Fibroblast of lung (primary cell): ENCODE data around the gene SPOCK1. TPM values are rescaled to one million over a fixed set of nuclear protein-coding genes. Genes with fewer than 3 reads are reported as not detected.

Experiments used
- DNase-seq, 2 donors: peaks; one replicate each; pipeline versions ENCODE4 v3.0.0 to v3.0.0-alpha.2; 2010; ENCODE audit warnings: low read depth in 2 of 2
- H2AFZ ChIP-seq: 2 replicates; pipeline ENCODE4 v1.5.1; 2012; ENCODE audit warnings: low read length, control low read depth, inconsistent platforms
- H3K27ac ChIP-seq: 2 replicates; pipeline ENCODE4 v1.5.1; 2011; ENCODE audit warnings: low read length, control low read depth; ENCODE audit not compliant: insufficient read depth
- H3K27me3 ChIP-seq: 2 replicates; pipeline ENCODE4 v1.5.1; 2011; ENCODE audit warnings: mild to moderate bottlenecking, low read length; ENCODE audit not compliant: control insufficient read depth, insufficient read depth
- H3K36me3 ChIP-seq: 2 replicates; pipeline ENCODE4 v1.5.1; 2011; ENCODE audit warnings: low read length; ENCODE audit not compliant: control insufficient read depth, insufficient read depth
- H3K4me1 ChIP-seq: 2 replicates; pipeline ENCODE4 v1.5.1; 2011; ENCODE audit warnings: low read length; ENCODE audit not compliant: control insufficient read depth, insufficient read depth; ENCODE audit errors: extremely low read depth
- H3K4me2 ChIP-seq: 2 replicates; pipeline ENCODE4 v1.5.1; 2011; ENCODE audit warnings: low read length, control low read depth; ENCODE audit not compliant: insufficient read depth; ENCODE audit errors: extremely low read depth
- H3K4me3 ChIP-seq, 4 experiments: fragments of 200-600 bp in 1 of 4; sonication (generic) in 1 of 4; replicated peaks in 1 of 4; 2 replicates each; pipeline ENCODE4 v1.5.1; 2011 to 2016; ENCODE audit warnings: low read length in 4 of 4, low read depth in 3 of 4, mild to moderate bottlenecking in 3 of 4, control low read depth in 2 of 4, inconsistent platforms in 1 of 4, mixed read lengths in 1 of 4; ENCODE audit not compliant: insufficient read depth in 1 of 4; ENCODE audit errors: control extremely low read depth in 1 of 4
- H3K79me2 ChIP-seq: 2 replicates; pipeline ENCODE4 v1.5.1; 2012; ENCODE audit warnings: mild to moderate bottlenecking, low read length, inconsistent platforms; ENCODE audit not compliant: control insufficient read depth, insufficient read depth
- H3K9ac ChIP-seq: 2 replicates; pipeline ENCODE4 v1.5.1; 2011; ENCODE audit warnings: mild to moderate bottlenecking, low read length, control low read depth; ENCODE audit not compliant: insufficient read depth
- H3K9me3 ChIP-seq: 2 replicates; pipeline ENCODE4 v1.5.1; 2012; ENCODE audit warnings: low read depth, low read length; ENCODE audit not compliant: control insufficient read depth, insufficient read depth
- H4K20me1 ChIP-seq: 2 replicates; pipeline ENCODE4 v1.5.1; 2011; ENCODE audit warnings: low read length; ENCODE audit not compliant: control insufficient read depth, insufficient read depth; ENCODE audit errors: extremely low read depth
- EZH2 ChIP-seq: IDR thresholded peaks from 2 replicates; pipeline ENCODE4 v1.5.1; 2012; ENCODE audit warnings: low read length, control low read depth, mild to moderate bottlenecking; ENCODE audit errors: missing control alignments
- polyA plus RNA-seq, 2 donors: library from polyadenylated mRNA; depleted of rRNA in 1 of 2; stranded (reverse) in 1 of 2; unstranded in 1 of 2; fragments of >200 nt; gene quantifications; 2 replicates each; pipeline ENCODE4 v1.2.1, GENCODE V29; 2011 to 2012; ENCODE audit warnings: missing spikeins in 1 of 2
- total RNA-seq: library from RNA; depleted of rRNA; stranded (reverse); fragments of >200 nt; gene quantifications from 2 replicates; pipeline ENCODE4 v1.2.1, GENCODE V29; 2014
- TF ChIP-seq, protein P1 (sequence below), 2 donors: IDR thresholded peaks in 1 of 2; conservative IDR thresholded peaks in 1 of 2; 1 replicate in 1 of 2; 2 replicates in 1 of 2; pipeline ENCODE4 v1.5.1; 2011 to 2012; ENCODE audit warnings: low read length in 2 of 2, control low read depth in 1 of 2, inconsistent platforms in 1 of 2, low read depth in 1 of 2, mild to moderate bottlenecking in 1 of 2

Gene SPOCK1
- total and polyA plus RNA-seq, 2 donors (not counting 1 experiment from before 2014, with no cell fraction given), result 11.1 to 34.9 TPM

GRCh38 chr5:137185193-137185592 lies 313.9 kb downstream of the SPOCK1 start:
- no peak for TF ChIP-seq EZH2
- TF ChIP-seq, protein P1, sequence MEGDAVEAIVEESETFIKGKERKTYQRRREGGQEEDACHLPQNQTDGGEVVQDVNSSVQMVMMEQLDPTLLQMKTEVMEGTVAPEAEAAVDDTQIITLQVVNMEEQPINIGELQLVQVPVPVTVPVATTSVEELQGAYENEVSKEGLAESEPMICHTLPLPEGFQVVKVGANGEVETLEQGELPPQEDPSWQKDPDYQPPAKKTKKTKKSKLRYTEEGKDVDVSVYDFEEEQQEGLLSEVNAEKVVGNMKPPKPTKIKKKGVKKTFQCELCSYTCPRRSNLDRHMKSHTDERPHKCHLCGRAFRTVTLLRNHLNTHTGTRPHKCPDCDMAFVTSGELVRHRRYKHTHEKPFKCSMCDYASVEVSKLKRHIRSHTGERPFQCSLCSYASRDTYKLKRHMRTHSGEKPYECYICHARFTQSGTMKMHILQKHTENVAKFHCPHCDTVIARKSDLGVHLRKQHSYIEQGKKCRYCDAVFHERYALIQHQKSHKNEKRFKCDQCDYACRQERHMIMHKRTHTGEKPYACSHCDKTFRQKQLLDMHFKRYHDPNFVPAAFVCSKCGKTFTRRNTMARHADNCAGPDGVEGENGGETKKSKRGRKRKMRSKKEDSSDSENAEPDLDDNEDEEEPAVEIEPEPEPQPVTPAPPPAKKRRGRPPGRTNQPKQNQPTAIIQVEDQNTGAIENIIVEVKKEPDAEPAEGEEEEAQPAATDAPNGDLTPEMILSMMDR (conservative IDR thresholded peaks at IDR 0.05 in 1 of 2, IDR thresholded peaks at IDR 0.05 in 1 of 2; ENCODE audit: low read depth in 1 of 2, low read length in 2 of 2), result no peak
- no peak overlapping the region for H2AFZ ChIP-seq
- no peak overlapping the region for H3K9ac ChIP-seq
- H3K79me2 ChIP-seq, result no peaks in the 10 kb centered on the region
- H3K36me3 ChIP-seq, result no peaks in the 10 kb centered on the region
- no peaks in the 10 kb centered on the region for H3K9me3 ChIP-seq
- no peak overlapping the region for H3K4me3 ChIP-seq
- H3K4me1 ChIP-seq, result peaks cover 2% of the 10 kb centered on the region
- no peak overlapping the region for H3K27ac ChIP-seq
- no peaks in the 10 kb centered on the region for H3K27me3 ChIP-seq
- no peak for DNase-seq
- H4K20me1 ChIP-seq, result no peaks in the 10 kb centered on the region
- H3K4me2 ChIP-seq, result no peak overlapping the region

DNA sequence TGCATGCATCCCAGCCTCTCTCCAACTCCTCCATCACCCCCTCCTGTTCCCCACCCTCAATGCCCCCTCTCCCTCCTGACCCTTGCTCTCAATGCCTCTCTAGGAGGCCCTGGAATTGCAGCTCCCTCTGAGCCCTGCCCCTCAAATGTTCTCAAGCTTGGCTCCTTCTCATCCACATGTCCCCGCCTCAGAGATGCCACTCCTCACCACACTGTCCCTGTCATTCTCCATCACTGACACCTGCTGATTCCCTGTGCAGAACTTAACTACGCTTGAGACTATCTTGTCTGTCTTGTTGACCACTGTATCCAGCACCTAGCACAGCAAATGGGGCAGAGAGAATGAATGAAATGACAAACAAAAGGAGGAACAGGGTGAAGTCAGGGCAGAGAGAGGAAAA lies 314.4 kb downstream of the SPOCK1 start:
- H3K27ac ChIP-seq, result no peak overlapping the region
- no peak for DNase-seq

GRCh38 chr5:137182576-137182975 lies 316.6 kb downstream of the SPOCK1 start:
- no peak for DNase-seq
- no peaks in the 10 kb centered on the region for H3K9me3 ChIP-seq
- no peak overlapping the region for H3K4me3 ChIP-seq
- H2AFZ ChIP-seq, result no peak overlapping the region
- H3K9ac ChIP-seq, result no peak overlapping the region
- peaks cover 2% of the 10 kb centered on the region for H3K4me1 ChIP-seq
- H4K20me1 ChIP-seq, result no peaks in the 10 kb centered on the region
- H3K27ac ChIP-seq, result no peak overlapping the region
- no peaks in the 10 kb centered on the region for H3K36me3 ChIP-seq
- H3K27me3 ChIP-seq, result no peaks in the 10 kb centered on the region
- TF ChIP-seq EZH2, result no peak
- TF ChIP-seq, protein P1 (conservative IDR thresholded peaks at IDR 0.05 in 1 of 2, IDR thresholded peaks at IDR 0.05 in 1 of 2; ENCODE audit: low read depth in 1 of 2, low read length in 2 of 2), result no peak
- no peak overlapping the region for H3K4me2 ChIP-seq
- H3K79me2 ChIP-seq, result no peaks in the 10 kb centered on the region

More for the DNA sequence above, 314.4 kb downstream of the SPOCK1 start:
- Histone ChIP-seq H3K4me1 (peaks cover 2% of the 10 kb centered on the region), H4K20me1 (no peaks in the 10 kb centered on the region), H3K4me2 (no peak overlapping the region), H3K27me3 (no peaks in the 10 kb centered on the region), H3K79me2 (no peaks in the 10 kb centered on the region), H3K9ac (no peak overlapping the region), H3K9me3 (no peaks in the 10 kb centered on the region), H3K4me3 (no peak overlapping the region), H3K36me3 (no peaks in the 10 kb centered on the region), H2AFZ (no peak overlapping the region)
- TF ChIP-seq EZH2, result no peak
- TF ChIP-seq, protein P1 (conservative IDR thresholded peaks at IDR 0.05 in 1 of 2, IDR thresholded peaks at IDR 0.05 in 1 of 2; ENCODE audit: low read depth in 1 of 2, low read length in 2 of 2), result no peak
